Neural cell (in vitro differentiated cells): ENCODE measurements around the gene DDC. TPM values are rescaled to one million over a fixed set of nuclear protein-coding genes. Genes with fewer than 3 reads are reported as not detected.

Experiments
- H2AFZ ChIP-seq: fragments of 200-600, 300-800 bp; sonication (generic), shearing (Covaris generic); 2 replicates; pipeline ENCODE4 v1.6.0; 2014; ENCODE audit warnings: low read depth, mild to moderate bottlenecking, antibody characterized with exemption, low read length, moderate library complexity
- H3F3A ChIP-seq: fragments of 200-600 bp; shearing (Covaris generic); 2 replicates; pipeline ENCODE4 v1.6.1; 2016; ENCODE audit warnings: mild to moderate bottlenecking, moderate library complexity, mixed read lengths, antibody characterized with exemption, low read length; ENCODE audit not compliant: insufficient read depth, poor library complexity, severe bottlenecking
- H3K27ac ChIP-seq: fragments of 200-600, 300-800 bp; sonication (generic), shearing (Covaris generic); 2 replicates; pipeline ENCODE4 v1.5.1; 2014; ENCODE audit warnings: mild to moderate bottlenecking, low read length, moderate library complexity
- H3K27me3 ChIP-seq: fragments of 300-800, 200-600 bp; sonication (generic), shearing (Covaris generic); 2 replicates; pipeline ENCODE4 v1.6.0; 2014; ENCODE audit warnings: mild to moderate bottlenecking, low read depth, low read length, moderate library complexity; ENCODE audit not compliant: insufficient read depth
- H3K36me3 ChIP-seq: fragments of 300-800, 200-600 bp; sonication (generic), shearing (Covaris generic); 2 replicates; pipeline ENCODE4 v1.5.1; 2014; ENCODE audit warnings: mild to moderate bottlenecking, antibody characterized with exemption, low read length, moderate library complexity; ENCODE audit not compliant: insufficient read depth
- H3K4me2 ChIP-seq: fragments of 300-800, 200-600 bp; sonication (generic), shearing (Covaris generic); 2 replicates; pipeline ENCODE4 v1.6.0; 2014; ENCODE audit warnings: mild to moderate bottlenecking, low read length
- H3K4me3 ChIP-seq: fragments of 300-800, 200-600 bp; sonication (generic), shearing (Covaris generic); 2 replicates; pipeline ENCODE4 v1.5.1; 2014; ENCODE audit warnings: mild to moderate bottlenecking, low read length, moderate library complexity
- H3K79me2 ChIP-seq: fragments of 200-600 bp; shearing (Covaris generic); replicated peaks from 2 replicates; pipeline ENCODE4 v1.6.0; 2014; ENCODE audit warnings: mild to moderate bottlenecking, low read length, moderate library complexity; ENCODE audit not compliant: insufficient read depth
- H3K9ac ChIP-seq: fragments of 300-800, 200-600 bp; sonication (generic), shearing (Covaris generic); 2 replicates; pipeline ENCODE4 v1.6.1; 2016; ENCODE audit warnings: mild to moderate bottlenecking, low read length, mixed read lengths
- H3K9me2 ChIP-seq: fragments of 200-600 bp; shearing (Covaris generic); 2 replicates; pipeline ENCODE4 v1.6.1; 2016; ENCODE audit warnings: mild to moderate bottlenecking, low read length, mixed read lengths; ENCODE audit not compliant: insufficient read depth
- H3K9me3 ChIP-seq: fragments of 200-600, 300-800 bp; sonication (generic), shearing (Covaris generic); 2 replicates; pipeline ENCODE4 v1.6.1; 2016; ENCODE audit warnings: mild to moderate bottlenecking, mixed run types, low read length, moderate library complexity, mixed read lengths
- H4K20me1 ChIP-seq: fragments of 200-600 bp; shearing (Covaris generic); 2 replicates; pipeline ENCODE4 v1.6.1; 2016; ENCODE audit warnings: mild to moderate bottlenecking, mixed run types; ENCODE audit not compliant: insufficient read depth
- EP300 ChIP-seq: fragments of 450-650 bp; conservative IDR thresholded peaks from 2 replicates; pipeline ENCODE4 v1.6.1; 2014; ENCODE audit warnings: antibody characterized with exemption, mild to moderate bottlenecking, moderate library complexity; ENCODE audit not compliant: poor library complexity, severe bottlenecking
- EZH2 ChIP-seq: fragments of 200-600, 300-800 bp; shearing (Covaris generic), sonication (generic); IDR thresholded peaks from 2 replicates; pipeline ENCODE4 v1.6.1; 2014; ENCODE audit warnings: antibody characterized with exemption, low read length, borderline replicate concordance, mild to moderate bottlenecking; ENCODE audit not compliant: insufficient read depth, poor library complexity, severe bottlenecking
- MXI1 ChIP-seq: fragments of 450-650 bp; conservative IDR thresholded peaks from 2 replicates; pipeline ENCODE4 v1.6.1; 2014; ENCODE audit warnings: antibody characterized with exemption, mild to moderate bottlenecking; ENCODE audit not compliant: poor library complexity, severe bottlenecking
- POLR2AphosphoS5 ChIP-seq: IDR thresholded peaks from 2 replicates; pipeline ENCODE4 v1.6.1; 2012
- RAD21 ChIP-seq: fragments of 450-650 bp; conservative IDR thresholded peaks from 2 replicates; pipeline ENCODE4 v1.6.1; 2014; ENCODE audit warnings: antibody characterized with exemption, mild to moderate bottlenecking, moderate library complexity
- SMC3 ChIP-seq: fragments of 450-650 bp; conservative IDR thresholded peaks from 2 replicates; pipeline ENCODE4 v1.6.1; 2014; ENCODE audit warnings: antibody characterized with exemption, mild to moderate bottlenecking, moderate library complexity; ENCODE audit not compliant: poor library complexity
- TAF1 ChIP-seq: IDR thresholded peaks from 2 replicates; pipeline ENCODE4 v1.6.1; 2012; ENCODE audit warnings: low read depth
- polyA plus RNA-seq: library from polyadenylated mRNA; depleted of rRNA; stranded (reverse); fragments of >200 nt; gene quantifications from 2 replicates; pipeline ENCODE4 v1.2.3, GENCODE V29; 2014
- TF ChIP-seq, protein P1 (sequence below): IDR thresholded peaks from 2 replicates; pipeline ENCODE4 v1.6.1; 2012; ENCODE audit warnings: borderline replicate concordance
- TF ChIP-seq, protein P2 (sequence below): fragments of 450-650 bp; IDR thresholded peaks from 2 replicates; pipeline ENCODE4 v1.5.1; 2014; ENCODE audit warnings: antibody characterized with exemption, mild to moderate bottlenecking, moderate library complexity; ENCODE audit not compliant: poor library complexity, severe bottlenecking

Gene DDC
- polyA plus RNA-seq, 1 donor from 2014 or later: 42.9 TPM

DNA sequence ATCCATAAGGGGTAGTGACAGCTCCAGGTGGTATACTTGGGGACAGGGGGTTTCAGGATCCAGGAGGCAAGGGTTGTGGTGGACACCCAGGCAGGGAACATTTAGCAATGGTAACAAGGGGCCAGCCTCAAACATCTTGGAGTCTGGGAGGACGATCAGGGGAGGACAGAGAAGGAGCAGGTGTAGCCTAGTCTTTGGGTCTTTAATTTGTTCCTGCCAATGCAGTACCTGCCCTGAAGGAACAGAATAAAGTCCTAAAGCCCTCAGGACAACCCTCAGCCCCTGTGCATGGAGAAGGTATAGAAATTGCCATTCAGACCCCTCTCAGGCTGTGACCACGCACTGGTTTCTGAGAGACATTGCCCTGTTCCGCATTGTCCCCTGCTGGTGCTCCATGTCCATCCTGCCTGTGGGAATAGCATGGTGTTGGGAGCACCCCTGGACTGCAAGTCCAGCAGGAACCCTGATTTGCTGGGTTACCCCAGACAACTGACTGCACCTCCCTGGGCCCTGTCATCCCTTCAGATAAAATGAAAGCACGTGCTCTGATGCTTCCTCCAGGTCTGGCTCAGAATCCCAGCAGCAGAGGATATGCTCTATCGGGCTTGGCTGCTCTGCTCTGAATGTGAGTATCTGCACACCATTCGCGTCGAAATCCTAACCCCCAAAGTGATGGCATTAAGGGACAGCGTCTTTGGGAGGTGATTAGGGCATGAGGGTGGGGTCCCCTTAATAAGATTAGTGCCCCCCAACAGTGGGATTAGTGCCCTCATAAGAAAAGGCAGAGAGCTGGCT is 24.2 kb downstream of the DDC start:
- no peaks in the 10 kb centered on the region for H3F3A ChIP-seq
- no peaks in the 10 kb centered on the region for H3K79me2 ChIP-seq
- H3K36me3 ChIP-seq: no peaks in the 10 kb centered on the region
- no peaks in the 10 kb centered on the region for H3K27me3 ChIP-seq
- no peaks in the 10 kb centered on the region for H3K9me3 ChIP-seq
- no peak overlapping the region for H3K9ac ChIP-seq
- no peak overlapping the region for H2AFZ ChIP-seq
- TF ChIP-seq RAD21 (no peak), MXI1 (no peak), EP300 (no peak), SMC3 (no peak), EZH2 (no peak), POLR2AphosphoS5 (no peak), TAF1 (no peak)
- TF ChIP-seq, protein P1, sequence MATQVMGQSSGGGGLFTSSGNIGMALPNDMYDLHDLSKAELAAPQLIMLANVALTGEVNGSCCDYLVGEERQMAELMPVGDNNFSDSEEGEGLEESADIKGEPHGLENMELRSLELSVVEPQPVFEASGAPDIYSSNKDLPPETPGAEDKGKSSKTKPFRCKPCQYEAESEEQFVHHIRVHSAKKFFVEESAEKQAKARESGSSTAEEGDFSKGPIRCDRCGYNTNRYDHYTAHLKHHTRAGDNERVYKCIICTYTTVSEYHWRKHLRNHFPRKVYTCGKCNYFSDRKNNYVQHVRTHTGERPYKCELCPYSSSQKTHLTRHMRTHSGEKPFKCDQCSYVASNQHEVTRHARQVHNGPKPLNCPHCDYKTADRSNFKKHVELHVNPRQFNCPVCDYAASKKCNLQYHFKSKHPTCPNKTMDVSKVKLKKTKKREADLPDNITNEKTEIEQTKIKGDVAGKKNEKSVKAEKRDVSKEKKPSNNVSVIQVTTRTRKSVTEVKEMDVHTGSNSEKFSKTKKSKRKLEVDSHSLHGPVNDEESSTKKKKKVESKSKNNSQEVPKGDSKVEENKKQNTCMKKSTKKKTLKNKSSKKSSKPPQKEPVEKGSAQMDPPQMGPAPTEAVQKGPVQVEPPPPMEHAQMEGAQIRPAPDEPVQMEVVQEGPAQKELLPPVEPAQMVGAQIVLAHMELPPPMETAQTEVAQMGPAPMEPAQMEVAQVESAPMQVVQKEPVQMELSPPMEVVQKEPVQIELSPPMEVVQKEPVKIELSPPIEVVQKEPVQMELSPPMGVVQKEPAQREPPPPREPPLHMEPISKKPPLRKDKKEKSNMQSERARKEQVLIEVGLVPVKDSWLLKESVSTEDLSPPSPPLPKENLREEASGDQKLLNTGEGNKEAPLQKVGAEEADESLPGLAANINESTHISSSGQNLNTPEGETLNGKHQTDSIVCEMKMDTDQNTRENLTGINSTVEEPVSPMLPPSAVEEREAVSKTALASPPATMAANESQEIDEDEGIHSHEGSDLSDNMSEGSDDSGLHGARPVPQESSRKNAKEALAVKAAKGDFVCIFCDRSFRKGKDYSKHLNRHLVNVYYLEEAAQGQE: no peak
- TF ChIP-seq, protein P2, sequence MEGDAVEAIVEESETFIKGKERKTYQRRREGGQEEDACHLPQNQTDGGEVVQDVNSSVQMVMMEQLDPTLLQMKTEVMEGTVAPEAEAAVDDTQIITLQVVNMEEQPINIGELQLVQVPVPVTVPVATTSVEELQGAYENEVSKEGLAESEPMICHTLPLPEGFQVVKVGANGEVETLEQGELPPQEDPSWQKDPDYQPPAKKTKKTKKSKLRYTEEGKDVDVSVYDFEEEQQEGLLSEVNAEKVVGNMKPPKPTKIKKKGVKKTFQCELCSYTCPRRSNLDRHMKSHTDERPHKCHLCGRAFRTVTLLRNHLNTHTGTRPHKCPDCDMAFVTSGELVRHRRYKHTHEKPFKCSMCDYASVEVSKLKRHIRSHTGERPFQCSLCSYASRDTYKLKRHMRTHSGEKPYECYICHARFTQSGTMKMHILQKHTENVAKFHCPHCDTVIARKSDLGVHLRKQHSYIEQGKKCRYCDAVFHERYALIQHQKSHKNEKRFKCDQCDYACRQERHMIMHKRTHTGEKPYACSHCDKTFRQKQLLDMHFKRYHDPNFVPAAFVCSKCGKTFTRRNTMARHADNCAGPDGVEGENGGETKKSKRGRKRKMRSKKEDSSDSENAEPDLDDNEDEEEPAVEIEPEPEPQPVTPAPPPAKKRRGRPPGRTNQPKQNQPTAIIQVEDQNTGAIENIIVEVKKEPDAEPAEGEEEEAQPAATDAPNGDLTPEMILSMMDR: no peak
- no peaks in the 10 kb centered on the region for H4K20me1 ChIP-seq
- no peak overlapping the region for H3K27ac ChIP-seq
- no peak overlapping the region for H3K4me2 ChIP-seq
- no peaks in the 10 kb centered on the region for H3K9me2 ChIP-seq
- H3K4me3 ChIP-seq: no peak overlapping the region

DNA sequence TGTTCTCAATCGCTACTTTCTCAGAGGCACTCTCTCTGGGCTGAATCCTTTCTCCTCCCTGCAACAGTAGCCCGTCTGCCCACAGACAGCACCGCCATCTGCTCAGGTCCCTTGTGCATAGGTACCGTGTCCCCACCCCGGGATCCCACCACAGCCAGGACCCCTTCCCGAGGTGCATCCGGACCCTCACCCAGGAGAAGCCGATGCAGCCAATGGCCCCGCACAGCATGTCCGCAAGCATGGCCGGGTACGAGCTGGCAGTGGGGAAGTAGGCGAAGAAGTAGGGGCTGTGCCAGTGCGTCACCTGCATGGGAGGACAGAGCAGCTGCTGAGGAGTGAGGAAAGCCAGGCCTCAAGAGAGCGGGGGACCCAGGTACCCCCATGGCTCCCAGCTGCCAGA is 25.5 kb downstream of the DDC start:
- no peak overlapping the region for H2AFZ ChIP-seq
- no peak overlapping the region for H3K9ac ChIP-seq
- H3K4me3 ChIP-seq: no peak overlapping the region
- no peaks in the 10 kb centered on the region for H4K20me1 ChIP-seq
- H3F3A ChIP-seq: no peaks in the 10 kb centered on the region
- H3K79me2 ChIP-seq: no peaks in the 10 kb centered on the region
- H3K9me2 ChIP-seq: no peaks in the 10 kb centered on the region
- H3K36me3 ChIP-seq: no peaks in the 10 kb centered on the region
- no peaks in the 10 kb centered on the region for H3K27me3 ChIP-seq
- no peaks in the 10 kb centered on the region for H3K9me3 ChIP-seq
- no peak overlapping the region for H3K27ac ChIP-seq
- TF ChIP-seq, protein P2: no peak
- TF ChIP-seq TAF1 (no peak), EP300 (no peak), POLR2AphosphoS5 (no peak), MXI1 (no peak), SMC3 (no peak), RAD21 (no peak), EZH2 (no peak)
- TF ChIP-seq, protein P1: no peak
- H3K4me2 ChIP-seq: no peak overlapping the region
